H54 (cell line): ENCODE data around the gene PRR7.

ENCODE experiments used
- DNase-seq: peaks from one replicate; pipeline ENCODE4 v3.0.0; 2011; ENCODE audit warnings: low spot score, mixed read lengths; ENCODE audit not compliant: insufficient read length
- FAIRE-seq: peaks from 3 replicates; lab custom pipeline; 2011; peaks lifted over from hg19 to GRCh38; lab: Jason Lieb, UNC
- POLR2A ChIP-seq: IDR thresholded peaks from 2 replicates; pipeline ENCODE4 v1.6.1; 2011; ENCODE audit warnings: low read depth, mild to moderate bottlenecking, low read length

The PRR7 gene

GRCh38 chr5:177491429-177491945 is 44.9 kb downstream of the PRR7 start:
- no peak for FAIRE-seq
- no peak for DNase-seq
- no peak for TF ChIP-seq POLR2A

- FAIRE-seq: no peak
- DNase-seq: no peak
- no peak for TF ChIP-seq POLR2A
These were observed 45.6 kb downstream of the PRR7 start for GRCh38 chr5:177491983-177492746.

- DNase-seq (no peak), FAIRE-seq (no peak)
- TF ChIP-seq POLR2A: no peak
These were observed 46.2 kb downstream of the PRR7 start for GRCh38 chr5:177492841-177493240.

- no peak for TF ChIP-seq POLR2A
- no peak for DNase-seq
- FAIRE-seq: no peak
These were observed 47.3 kb downstream of the PRR7 start for GRCh38 chr5:177493795-177494345.

GRCh38 chr5:177494346-177495195 is 48.0 kb downstream of the PRR7 start:
- FAIRE-seq (no peak), DNase-seq (peak; percentile 96)
- no peak for TF ChIP-seq POLR2A

- DNase-seq (peak; percentile 86), FAIRE-seq (no peak)
These were observed 48.8 kb downstream of the PRR7 start for GRCh38 chr5:177495243-177496060.

GRCh38 chr5:177496070-177496726 is 49.6 kb downstream of the PRR7 start:
- TF ChIP-seq POLR2A: no peak
- no peak for FAIRE-seq
- no peak for DNase-seq

More at GRCh38 chr5:177495243-177496060, 48.8 kb downstream of the PRR7 start:
- TF ChIP-seq POLR2A: peak; percentile 53; the same call in 1 of the 2 replicates

GRCh38 chr5:177496727-177497291 is 50.2 kb downstream of the PRR7 start:
- no peak for FAIRE-seq
- TF ChIP-seq POLR2A: no peak; the same call in none of the 2 replicates
- DNase-seq: peak; percentile 75

GRCh38 chr5:177497292-177498012 is 50.8 kb downstream of the PRR7 start, which contains the start of gene PDLIM7:
PDLIM7 (minus strand) TSS chr5:177497604; CDS start chr5:177496512, 1,092 bp downstream.
- FAIRE-seq: no peak
- TF ChIP-seq POLR2A: peak; percentile 95
- DNase-seq: peak; percentile 96

- TF ChIP-seq POLR2A: no peak
- DNase-seq (no peak), FAIRE-seq (no peak)
These were observed 51.6 kb downstream of the PRR7 start for GRCh38 chr5:177498013-177498787.

- FAIRE-seq (no peak), DNase-seq (no peak)
- TF ChIP-seq POLR2A: no peak
These were observed 53.2 kb downstream of the PRR7 start for GRCh38 chr5:177499842-177500241.
